Right ventricle myocardium superior (tissue), 1 donor: ENCODE results near the gene LY9. TPM values are rescaled to one million over a fixed set of nuclear protein-coding genes. Genes with fewer than 3 reads are reported as not detected.

Source experiments
- ATAC-seq: fragments of 200-7000 bp; cut with Tn5 transposase; one replicate; pipeline ENCODE4 v1.9.1; 2020; ENCODE audit warnings: mild to moderate bottlenecking; ENCODE audit not compliant: poor library complexity
- DNase-seq: peaks from one replicate; pipeline ENCODE4 v3.0.0-alpha.2; 2020
- intact Hi-C: fragments of 100-400 bp; cut with DNase I; formaldehyde crosslinking; loops from one replicate; pipeline ENCODE4 v1.11.2; 2022
- total RNA-seq: library from RNA; stranded (reverse); fragmentation: NEBNext Ultra II Directional; extraction: Animal tissue kit (Norgen Biotek cat#: 25700); gene quantifications from one replicate; pipeline ENCODE4 v1.2.1, GENCODE V29; 2021
- donor health status: DM: no; HTN: yes; CAD: no; lungs with severe emphysema.

Gene LY9
- total RNA-seq, 1 donor from 2014 or later, result not detected

GRCh38 chr1:160876311-160876710, 80.3 kb downstream of the LY9 start:
- no peak for DNase-seq
- ATAC-seq, result no peak
- intact Hi-C loops, result no loop called here

- ATAC-seq, result no peak
- no peak for DNase-seq
- intact Hi-C loops, result no loop called here
These were observed 81.2 kb downstream of the LY9 start for GRCh38 chr1:160877221-160877620.

Other genes with a start within 250 kb of the LY9 start
- 2.5 TPM for gene CD84, start 216.7 kb upstream of the LY9 start, total RNA-seq
- 0.27 TPM for gene SLAMF1, start 149.1 kb upstream of the LY9 start, total RNA-seq
- gene CD48, start 84.4 kb upstream of the LY9 start, total RNA-seq, result 0.91 TPM
- 0.16 TPM for gene SLAMF7, start 56.9 kb upstream of the LY9 start, total RNA-seq
- gene CD244, start 66.7 kb downstream of the LY9 start, total RNA-seq, result 0.48 TPM
- 2.3 TPM for gene ITLN1, start 89.0 kb downstream of the LY9 start, total RNA-seq
- gene ITLN2, start 158.6 kb downstream of the LY9 start, total RNA-seq, result not detected
- 10.1 TPM for gene F11R, start 225.0 kb downstream of the LY9 start, total RNA-seq
- gene TSTD1, start 242.8 kb downstream of the LY9 start, total RNA-seq, result 9.3 TPM
- 28.4 TPM for gene USF1, start 249.8 kb downstream of the LY9 start, total RNA-seq